CD14-positive monocyte (primary cell): ENCODE data around the gene GDPGP1. TPM values are rescaled to one million over a fixed set of nuclear protein-coding genes. Genes with fewer than 3 reads are reported as not detected.

ENCODE experiments used
- DNase-seq, 3 donors: peaks; one replicate each; pipeline ENCODE4 v3.0.0-alpha.2; 2011 to 2022
- H2AFZ ChIP-seq: 2 replicates; pipeline ENCODE4 v1.6.0; 2012; ENCODE audit warnings: mild to moderate bottlenecking, low read depth, low read length, inconsistent platforms; ENCODE audit not compliant: insufficient read depth, poor library complexity, severe bottlenecking
- H3K27ac ChIP-seq, 2 donors: 1 replicate in 1 of 2; 2 replicates in 1 of 2; pipeline ENCODE4 v1.5.1; 2012 to 2013; ENCODE audit warnings: low read length in 2 of 2, control low read depth in 1 of 2, inconsistent platforms in 1 of 2, low read depth in 1 of 2, mild to moderate bottlenecking in 1 of 2
- H3K27me3 ChIP-seq, 2 donors: one replicate each; pipeline versions ENCODE4 v1.6.0 to v1.6.1; 2011 to 2013; ENCODE audit warnings: low read length in 2 of 2; ENCODE audit not compliant: control insufficient read depth in 2 of 2, insufficient read depth in 2 of 2
- H3K36me3 ChIP-seq, 2 donors: replicated peaks in 1 of 2; 1 replicate in 1 of 2; 2 replicates in 1 of 2; pipeline versions ENCODE4 v1.5.1 to v1.6.1; 2012 to 2013; ENCODE audit warnings: low read length in 2 of 2, control low read depth in 1 of 2, inconsistent platforms in 1 of 2, mild to moderate bottlenecking in 1 of 2; ENCODE audit not compliant: insufficient read depth in 2 of 2, control insufficient read depth in 1 of 2
- H3K4me1 ChIP-seq, 2 donors: 1 replicate in 1 of 2; 2 replicates in 1 of 2; pipeline versions ENCODE4 v1.5.1 to v1.6.1; 2012 to 2013; ENCODE audit warnings: low read length in 2 of 2, control low read depth in 1 of 2, inconsistent platforms in 1 of 2, mild to moderate bottlenecking in 1 of 2, moderate library complexity in 1 of 2; ENCODE audit not compliant: insufficient read depth in 2 of 2, control insufficient read depth in 1 of 2
- H3K4me2 ChIP-seq: replicated peaks from 2 replicates; pipeline ENCODE3; 2012; ENCODE audit warnings: low read length, moderate library complexity, mild to moderate bottlenecking; ENCODE audit not compliant: poor library complexity, severe bottlenecking; ENCODE audit errors: extremely low read depth
- H3K4me3 ChIP-seq, 3 experiments: fragments of 200-600 bp in 1 of 3; sonication (generic) in 1 of 3; replicated peaks in 1 of 3; 1 replicate in 2 of 3; 2 replicates in 1 of 3; pipeline ENCODE4 v1.5.1; 2011 to 2013; ENCODE audit warnings: low read length in 3 of 3, mild to moderate bottlenecking in 3 of 3, control low read depth in 2 of 3, low read depth in 2 of 3, inconsistent platforms in 1 of 3, moderate library complexity in 1 of 3
- H3K79me2 ChIP-seq: 2 replicates; pipeline ENCODE4 v1.6.0; 2012; ENCODE audit warnings: mild to moderate bottlenecking, control low read depth, inconsistent platforms, low read length, moderate library complexity; ENCODE audit not compliant: insufficient read depth
- H3K9ac ChIP-seq: 2 replicates; pipeline ENCODE4 v1.6.0; 2017; ENCODE audit warnings: low read length, mild to moderate bottlenecking; ENCODE audit not compliant: insufficient read depth, poor library complexity, severe bottlenecking
- H3K9me3 ChIP-seq, 2 donors: replicated peaks in 1 of 2; 1 replicate in 1 of 2; 2 replicates in 1 of 2; pipeline versions ENCODE4 v1.5.1 to v1.6.1; 2012 to 2013; ENCODE audit warnings: low read length in 2 of 2, control low read depth in 1 of 2; ENCODE audit not compliant: control insufficient read depth in 1 of 2, insufficient read depth in 1 of 2
- H4K20me1 ChIP-seq: 2 replicates; pipeline ENCODE4 v1.6.0; 2012; ENCODE audit warnings: mild to moderate bottlenecking, low read length, control low read depth, moderate library complexity; ENCODE audit not compliant: insufficient read depth
- H3K27ac Mint-ChIP-seq, 7 donors: one replicate each; pipeline ENCODE4 v1.8.0; 2020; ENCODE audit warnings: mild to moderate bottlenecking in 7 of 7, mixed read lengths in 7 of 7, moderate library complexity in 6 of 7, inconsistent platforms in 2 of 7
- H3K27me3 Mint-ChIP-seq, 3 donors: one replicate each; pipeline ENCODE4 v1.8.0; 2021 to 2022; ENCODE audit warnings: low read depth in 3 of 3, mild to moderate bottlenecking in 3 of 3, mixed read lengths in 3 of 3, moderate library complexity in 3 of 3, inconsistent platforms in 1 of 3
- H3K36me3 Mint-ChIP-seq, 2 donors: one replicate each; pipeline ENCODE4 v1.8.0; 2020; ENCODE audit warnings: mixed read lengths in 2 of 2, inconsistent platforms in 1 of 2, mild to moderate bottlenecking in 1 of 2
- H3K4me1 Mint-ChIP-seq: one replicate; pipeline ENCODE4 v1.8.0; 2020; ENCODE audit warnings: mild to moderate bottlenecking, mixed read lengths
- H3K4me3 Mint-ChIP-seq, 2 donors: one replicate each; pipeline ENCODE4 v1.8.0; 2020; ENCODE audit warnings: mild to moderate bottlenecking in 2 of 2, mixed read lengths in 2 of 2, moderate library complexity in 1 of 2
- H3K9me3 Mint-ChIP-seq, 7 donors: one replicate each; pipeline ENCODE4 v1.8.0; 2020 to 2022; ENCODE audit warnings: mixed read lengths in 7 of 7, mild to moderate bottlenecking in 6 of 7, moderate library complexity in 6 of 7, inconsistent platforms in 2 of 7
- WGBS: methylation state at CpG from one replicate; pipeline ENCODE4 v1.1.5; 2013; ENCODE audit warnings: missing lambda C conversion rate; ENCODE audit not compliant: insufficient coverage; 5-methylcytosine and 5-hydroxymethylcytosine counted together
- intact Hi-C, 2 donors: fragments of 100-400 bp; cut with micrococcal nuclease; formaldehyde crosslinking; loops; one replicate each; pipeline versions ENCODE4 v1.15.0 to v1.15.1; 2023
- polyA plus RNA-seq, 3 donors: library from polyadenylated mRNA; depleted of rRNA in 1 of 3; unstranded in 2 of 3; stranded (reverse) in 1 of 3; fragments of 300-500 nt in 2 of 3; fragments of >200 nt in 1 of 3; fragmentation: Illumina TruSeq in 2 of 3; gene quantifications; 1 replicate in 2 of 3; 2 replicates in 1 of 3; pipeline ENCODE4 v1.2.3, GENCODE V29; 2012 to 2021
- TF ChIP-seq, protein P1 (sequence below): fragments of 200-600 bp; IDR thresholded peaks from one replicate; pipeline ENCODE4 v1.8.0; 2022; ENCODE audit warnings: antibody characterized with exemption, mild to moderate bottlenecking

Gene GDPGP1
- polyA plus RNA-seq, 3 donors: 0.53 to 3.3 (median 0.91) TPM

DNA sequence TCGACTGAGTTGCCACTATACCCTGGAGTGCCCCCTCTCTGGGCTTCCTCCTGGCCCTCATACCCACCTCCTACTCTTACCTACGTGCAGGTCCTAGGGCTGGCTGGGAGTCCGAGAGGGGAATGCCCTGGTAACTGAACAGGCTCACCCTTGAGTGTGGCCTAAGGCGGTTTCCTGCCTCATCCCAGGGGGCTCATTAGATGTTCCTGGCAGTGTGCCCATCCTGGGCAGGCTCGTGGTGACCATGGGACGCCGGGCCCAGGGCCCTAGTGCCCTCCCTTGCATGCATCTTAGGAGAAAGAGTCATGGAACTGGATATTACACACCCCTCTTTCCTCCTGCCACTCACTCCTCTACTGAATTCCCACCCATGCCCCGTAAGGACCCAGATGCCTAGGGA lies 30.1 kb upstream of the GDPGP1 start:
- WGBS: 96% methylated on average over 6 of the region's 8 CpGs
- H3K4me2 ChIP-seq: no peak overlapping the region
- no peak overlapping the region for H3K4me3 ChIP-seq
- H3K27me3 ChIP-seq: peaks cover 0 to 5% of the 10 kb centered on the region in 2 donors
- Mint-ChIP-seq H3K27ac (no peak overlapping the region), H3K27me3 (peaks cover 3 to 9% (median 6%) of the 10 kb centered on the region in 3 donors), H3K9me3 (peaks cover 0 to 2% (median 0%) of the 10 kb centered on the region in 7 donors), H3K4me3 (no peak overlapping the region), H3K4me1 (peaks cover 66% of the 10 kb centered on the region), H3K36me3 (peaks cover 45 to 63% of the 10 kb centered on the region in 2 donors)
- H3K9me3 ChIP-seq: no peaks in the 10 kb centered on the region
- TF ChIP-seq, protein P1, sequence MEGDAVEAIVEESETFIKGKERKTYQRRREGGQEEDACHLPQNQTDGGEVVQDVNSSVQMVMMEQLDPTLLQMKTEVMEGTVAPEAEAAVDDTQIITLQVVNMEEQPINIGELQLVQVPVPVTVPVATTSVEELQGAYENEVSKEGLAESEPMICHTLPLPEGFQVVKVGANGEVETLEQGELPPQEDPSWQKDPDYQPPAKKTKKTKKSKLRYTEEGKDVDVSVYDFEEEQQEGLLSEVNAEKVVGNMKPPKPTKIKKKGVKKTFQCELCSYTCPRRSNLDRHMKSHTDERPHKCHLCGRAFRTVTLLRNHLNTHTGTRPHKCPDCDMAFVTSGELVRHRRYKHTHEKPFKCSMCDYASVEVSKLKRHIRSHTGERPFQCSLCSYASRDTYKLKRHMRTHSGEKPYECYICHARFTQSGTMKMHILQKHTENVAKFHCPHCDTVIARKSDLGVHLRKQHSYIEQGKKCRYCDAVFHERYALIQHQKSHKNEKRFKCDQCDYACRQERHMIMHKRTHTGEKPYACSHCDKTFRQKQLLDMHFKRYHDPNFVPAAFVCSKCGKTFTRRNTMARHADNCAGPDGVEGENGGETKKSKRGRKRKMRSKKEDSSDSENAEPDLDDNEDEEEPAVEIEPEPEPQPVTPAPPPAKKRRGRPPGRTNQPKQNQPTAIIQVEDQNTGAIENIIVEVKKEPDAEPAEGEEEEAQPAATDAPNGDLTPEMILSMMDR: no peak
- H3K9ac ChIP-seq: no peak overlapping the region
- H3K79me2 ChIP-seq: peaks cover 93% of the 10 kb centered on the region
- no peak overlapping the region for H3K27ac ChIP-seq
- intact Hi-C loops: no loop called here
- no peak overlapping the region for H2AFZ ChIP-seq
- peaks cover 29 to 47% of the 10 kb centered on the region in 2 donors for H3K36me3 ChIP-seq
- peaks cover 34 to 72% of the 10 kb centered on the region in 2 donors for H3K4me1 ChIP-seq
- DNase-seq: no peak
- H4K20me1 ChIP-seq: peaks cover 99% of the 10 kb centered on the region

DNA sequence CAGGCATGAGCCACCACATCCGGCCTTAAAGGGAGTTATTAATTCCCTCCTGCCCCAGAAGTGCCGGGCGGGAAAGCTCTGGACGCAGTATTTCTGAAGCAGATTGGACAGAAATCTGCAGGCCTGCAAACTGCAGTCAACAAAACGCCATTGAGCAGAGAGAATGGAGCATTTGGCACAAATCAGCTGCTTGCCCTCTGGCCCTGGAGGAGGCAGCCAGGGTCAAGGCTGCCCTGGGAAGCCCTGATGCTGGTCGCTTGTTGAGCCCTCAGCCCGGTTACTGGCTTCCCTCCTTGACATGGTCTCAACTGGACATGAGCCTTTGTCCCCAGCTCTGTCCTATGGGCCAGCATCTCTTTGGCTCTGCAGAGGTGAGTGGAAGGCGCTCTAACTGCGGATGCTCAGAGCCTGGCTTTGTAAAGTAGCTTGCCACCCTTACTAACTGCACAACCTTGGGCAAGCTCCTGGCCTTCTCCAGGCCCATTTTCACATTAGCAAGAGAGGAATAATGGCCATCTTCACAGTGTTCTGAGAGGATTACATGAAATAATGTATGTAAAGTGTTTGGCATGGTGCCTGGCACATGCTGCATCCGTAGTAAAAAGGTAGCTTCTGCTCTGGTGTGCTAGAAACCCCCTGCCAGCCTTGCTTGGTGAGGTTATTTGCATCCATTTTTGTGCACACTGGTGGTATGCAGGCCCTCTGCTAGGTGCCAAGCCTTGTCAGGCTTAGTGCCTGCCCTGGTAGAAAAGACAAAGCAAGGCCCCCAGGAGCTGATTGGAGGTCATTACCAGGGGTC lies 28.8 kb upstream of the GDPGP1 start:
- Mint-ChIP-seq H3K4me1 (peaks cover 68% of the 10 kb centered on the region), H3K9me3 (peaks cover 0 to 2% (median 0%) of the 10 kb centered on the region in 7 donors), H3K27me3 (peaks cover 3 to 9% (median 6%) of the 10 kb centered on the region in 3 donors), H3K36me3 (peaks cover 54 to 74% of the 10 kb centered on the region in 2 donors), H3K4me3 (no peak overlapping the region), H3K27ac (peak overlapping the region in 3 of 7 donors; percentile 26 to 71 (median 41))
- Histone ChIP-seq H2AFZ (no peak overlapping the region), H3K9me3 (no peaks in the 10 kb centered on the region), H3K27me3 (peaks cover 0 to 5% of the 10 kb centered on the region in 2 donors), H3K79me2 (peaks cover 92% of the 10 kb centered on the region), H3K4me2 (peak overlapping the region; percentile 10), H3K4me3 (no peak overlapping the region), H3K4me1 (peaks cover 30 to 66% of the 10 kb centered on the region in 2 donors), H3K27ac (peak overlapping the region in 1 of 2 donors; percentile 17), H3K36me3 (peaks cover 37 to 58% of the 10 kb centered on the region in 2 donors), H3K9ac (no peak overlapping the region), H4K20me1 (peaks cover 97% of the 10 kb centered on the region)
- 87% methylated on average over 7 of the region's 10 CpGs for WGBS
- DNase-seq: no peak
- TF ChIP-seq, protein P1: no peak
- intact Hi-C loops: loop anchor here in 1 of 2 donors (5.0 kb wide), 1 partner anchor 38 kb away; no protein-coding TSS in a partner anchor
